Duodenal mucosa (tissue), 2 donors: ENCODE results near the gene SHBG.
"Not testable (repeated sequence)": the region's sequence is repeated elsewhere in the genome, so short reads cannot be mapped to it uniquely, and the experiment has no call there.

Source experiments
- H3K27ac ChIP-seq: one replicate; pipeline ENCODE4 v1.7.0; 2013; ENCODE audit warnings: low read depth, low read length
- H3K27me3 ChIP-seq, 2 donors: one replicate each; pipeline ENCODE4 v1.7.0; 2013; ENCODE audit warnings: low read length in 2 of 2, control low read depth in 1 of 2; ENCODE audit not compliant: insufficient read depth in 2 of 2, control insufficient read depth in 1 of 2
- H3K36me3 ChIP-seq, 2 donors: one replicate each; pipeline ENCODE4 v1.7.0; 2013; ENCODE audit warnings: low read length in 2 of 2, control low read depth in 1 of 2; ENCODE audit not compliant: insufficient read depth in 2 of 2, control insufficient read depth in 1 of 2
- H3K4me1 ChIP-seq, 2 donors: one replicate each; pipeline ENCODE4 v1.7.0; 2013; ENCODE audit warnings: low read length in 2 of 2, control low read depth in 1 of 2; ENCODE audit not compliant: insufficient read depth in 2 of 2, control insufficient read depth in 1 of 2
- H3K4me3 ChIP-seq, 2 donors: one replicate each; pipeline ENCODE4 v1.7.0; 2013; ENCODE audit warnings: low read length in 2 of 2, low read depth in 1 of 2
- H3K9ac ChIP-seq, 2 donors: one replicate each; pipeline ENCODE4 v1.7.0; 2013; ENCODE audit warnings: low read length in 2 of 2, low read depth in 1 of 2
- H3K9me3 ChIP-seq, 2 donors: one replicate each; pipeline ENCODE4 v1.7.0; 2013; ENCODE audit warnings: low read length in 2 of 2, control low read depth in 1 of 2; ENCODE audit not compliant: control insufficient read depth in 1 of 2

Gene SHBG

DNA sequence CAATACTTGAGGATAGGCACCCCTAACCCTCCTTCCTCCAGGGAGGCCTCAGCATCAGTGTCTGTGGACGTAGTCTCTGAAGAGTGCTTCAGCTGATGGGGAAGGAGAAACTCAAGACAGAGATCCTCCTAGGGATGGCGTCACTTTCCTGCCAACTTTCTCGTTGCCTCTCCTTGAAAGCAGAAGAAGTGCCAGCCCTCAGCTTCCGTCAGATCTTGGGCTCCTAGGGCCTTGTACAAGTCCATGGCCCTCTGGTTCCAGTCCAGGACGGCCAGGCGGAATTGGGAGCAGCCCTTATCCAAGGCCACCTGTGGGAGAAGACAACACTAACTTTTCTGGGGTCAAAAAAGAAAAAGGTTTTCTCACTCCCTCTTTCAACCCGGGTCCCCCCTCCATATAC lies 3.6 kb upstream of the SHBG start:
- peaks cover 0 to 5% of the 10 kb centered on the region in 2 donors for H3K36me3 ChIP-seq
- peak overlapping the region; percentile 88 to 92 for H3K4me3 ChIP-seq
- peak overlapping the region; percentile 91 to 96 for H3K9ac ChIP-seq
- H3K4me1 ChIP-seq = peaks cover 20 to 22% of the 10 kb centered on the region in 2 donors
- peak overlapping the region; percentile 3 for H3K27ac ChIP-seq
- H3K9me3 ChIP-seq = no peaks in the 10 kb centered on the region
- no peaks in the 10 kb centered on the region for H3K27me3 ChIP-seq

DNA sequence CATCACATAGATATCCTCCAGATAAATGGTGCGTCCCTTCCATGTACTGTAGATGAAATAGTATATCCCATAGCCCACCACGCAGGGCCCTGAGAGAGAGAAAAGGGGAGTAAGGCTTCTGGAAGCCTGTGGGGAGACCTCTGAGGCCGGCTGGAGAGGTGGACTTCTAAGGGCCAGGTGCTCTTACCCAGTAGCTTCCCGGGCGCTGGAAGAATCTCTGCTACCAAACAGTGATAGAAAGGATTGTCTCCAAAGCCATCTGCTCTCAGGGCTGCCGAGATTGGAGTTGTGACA lies 3.0 kb upstream of the SHBG start:
- Histone ChIP-seq H3K9me3 (no peaks in the 10 kb centered on the region), H3K27me3 (no peaks in the 10 kb centered on the region), H3K27ac (peak overlapping the region; percentile 93), H3K9ac (peak overlapping the region; percentile 91 to 96), H3K4me3 (peak overlapping the region; percentile 88 to 92), H3K36me3 (peaks cover 0 to 5% of the 10 kb centered on the region in 2 donors), H3K4me1 (peaks cover 26 to 28% of the 10 kb centered on the region in 2 donors)

DNA sequence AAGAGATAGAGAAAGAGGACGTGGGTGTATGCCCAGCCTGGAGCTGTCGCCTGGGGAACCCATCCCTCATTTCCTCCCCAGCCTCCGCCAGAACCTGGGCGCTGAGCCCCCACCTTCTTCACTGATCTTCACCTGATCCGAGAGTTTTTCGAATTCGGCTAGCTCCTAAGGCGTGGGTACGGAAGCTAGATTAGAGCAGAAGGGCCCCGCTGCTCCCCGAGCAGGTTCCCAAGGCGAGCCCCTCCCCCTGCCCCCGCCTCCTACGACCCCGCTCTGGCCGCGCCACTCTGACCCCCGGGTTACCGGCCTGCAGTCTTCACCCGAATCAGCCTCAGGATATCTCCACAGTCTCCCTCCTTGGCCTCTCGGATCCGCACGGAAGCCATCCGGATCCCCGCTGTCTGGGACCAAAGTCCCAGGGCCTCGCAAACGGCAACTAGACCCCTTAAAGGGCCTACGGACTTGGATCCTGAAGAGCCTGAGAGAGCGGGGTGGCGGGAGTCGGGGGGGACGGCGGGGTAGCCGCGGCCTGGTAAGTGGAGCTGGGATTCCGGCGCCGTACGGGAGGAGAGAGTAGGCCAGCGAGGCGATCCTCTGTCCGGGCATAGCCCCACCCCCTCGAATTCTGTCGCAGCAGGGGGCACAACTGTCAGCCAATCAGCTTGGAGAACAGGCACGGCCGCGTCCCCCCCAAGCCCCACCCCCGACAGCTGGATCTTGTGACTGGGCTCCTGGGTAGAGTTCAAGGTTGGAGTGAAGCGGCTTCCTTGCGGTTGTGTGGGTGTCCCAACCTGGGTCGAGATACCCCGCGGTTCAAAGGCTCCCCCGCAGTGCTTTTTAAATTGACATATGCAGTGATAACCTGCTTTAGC lies 2.4 kb upstream of the SHBG start, which contains the start of gene SAT2:
SAT2 (minus strand) TSS at position 572 of the 872 bp plus-strand sequence; CDS start at position 386, 186 bp downstream.
- Histone ChIP-seq H3K36me3 (peaks cover 0 to 5% of the 10 kb centered on the region in 2 donors), H3K9ac (peak within 1 kb of the TSS; percentile 91 to 96), H3K4me3 (peak within 1 kb of the TSS; percentile 88 to 92), H3K27me3 (no peaks in the 10 kb centered on the region), H3K27ac (peak within 1 kb of the TSS; percentile 93), H3K4me1 (peaks cover 28 to 31% of the 10 kb centered on the region in 2 donors), H3K9me3 (no peaks in the 10 kb centered on the region)

DNA sequence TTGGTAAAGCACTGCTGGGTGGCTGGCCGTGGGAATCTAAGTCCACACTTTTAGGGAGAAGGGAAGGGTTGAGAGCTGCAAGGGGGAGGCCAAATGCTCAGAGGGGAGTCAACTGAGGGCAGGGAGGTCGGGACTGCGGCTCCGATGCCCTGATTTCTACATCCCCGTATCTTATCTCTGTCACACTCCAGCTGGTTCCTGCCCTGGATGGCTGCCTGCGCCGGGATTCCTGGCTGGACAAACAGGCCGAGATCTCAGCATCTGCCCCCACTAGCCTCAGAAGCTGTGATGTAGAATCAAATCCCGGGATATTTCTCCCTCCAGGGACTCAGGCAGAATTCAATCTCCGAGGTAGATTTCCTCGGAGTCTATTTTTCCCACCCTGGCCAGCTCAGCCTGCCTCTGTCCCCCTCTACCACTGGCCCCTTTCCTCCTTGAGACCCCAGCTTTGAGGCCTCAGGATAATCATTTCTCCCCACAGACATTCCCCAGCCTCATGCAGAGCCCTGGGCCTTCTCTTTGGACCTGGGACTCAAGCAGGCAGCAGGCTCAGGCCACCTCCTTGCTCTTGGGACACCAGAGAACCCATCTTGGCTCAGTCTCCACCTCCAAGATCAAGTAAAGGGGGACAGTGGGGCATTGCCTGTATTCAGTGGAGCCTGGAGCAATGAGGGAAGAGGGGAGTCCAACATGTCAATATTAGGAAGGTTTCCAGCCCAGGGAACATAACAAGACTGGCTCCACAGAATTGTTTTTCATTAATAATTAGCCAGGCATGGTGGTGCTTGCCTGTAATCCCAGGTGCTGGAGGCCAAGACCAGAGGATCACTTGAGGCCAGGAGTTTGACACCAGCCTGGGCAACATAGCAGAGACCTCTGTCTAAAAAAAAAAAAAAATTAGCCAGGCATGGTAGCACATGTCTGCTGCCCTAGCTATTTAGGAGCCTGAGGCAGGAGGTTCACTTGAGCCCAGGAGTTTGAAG lies 1.8 kb downstream of the SHBG start:
- Histone ChIP-seq H3K4me1 (peaks cover 21 to 26% of the 10 kb centered on the region in 2 donors), H3K4me3 (no peak overlapping the region), H3K27me3 (no peaks in the 10 kb centered on the region), H3K9me3 (no peaks in the 10 kb centered on the region), H3K36me3 (no peaks in the 10 kb centered on the region), H3K9ac (no peak overlapping the region), H3K27ac (no peak overlapping the region)

DNA sequence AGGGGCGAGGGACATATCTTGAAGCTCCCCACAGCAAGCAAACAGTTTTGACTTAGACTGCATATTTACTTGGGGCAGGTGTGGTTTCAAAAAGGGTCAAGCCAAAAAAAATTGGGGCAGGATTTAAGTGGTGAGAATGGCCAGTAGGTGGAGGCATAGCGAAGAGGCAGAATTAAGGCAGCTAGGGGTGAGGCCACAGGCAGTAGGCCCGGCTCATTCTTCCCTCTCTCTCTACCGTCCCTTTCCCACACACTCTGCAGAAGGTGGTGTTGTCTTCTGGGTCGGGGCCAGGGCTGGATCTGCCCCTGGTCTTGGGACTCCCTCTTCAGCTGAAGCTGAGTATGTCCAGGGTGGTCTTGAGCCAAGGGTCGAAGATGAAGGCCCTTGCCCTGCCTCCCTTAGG lies 2.6 kb downstream of the SHBG start:
- H3K9ac ChIP-seq = no peak overlapping the region
- H3K36me3 ChIP-seq = no peaks in the 10 kb centered on the region
- no peak overlapping the region for H3K27ac ChIP-seq
- no peak overlapping the region for H3K4me3 ChIP-seq
- peaks cover 19 to 23% of the 10 kb centered on the region in 2 donors for H3K4me1 ChIP-seq
- H3K9me3 ChIP-seq = no peaks in the 10 kb centered on the region
- H3K27me3 ChIP-seq = no peaks in the 10 kb centered on the region

DNA sequence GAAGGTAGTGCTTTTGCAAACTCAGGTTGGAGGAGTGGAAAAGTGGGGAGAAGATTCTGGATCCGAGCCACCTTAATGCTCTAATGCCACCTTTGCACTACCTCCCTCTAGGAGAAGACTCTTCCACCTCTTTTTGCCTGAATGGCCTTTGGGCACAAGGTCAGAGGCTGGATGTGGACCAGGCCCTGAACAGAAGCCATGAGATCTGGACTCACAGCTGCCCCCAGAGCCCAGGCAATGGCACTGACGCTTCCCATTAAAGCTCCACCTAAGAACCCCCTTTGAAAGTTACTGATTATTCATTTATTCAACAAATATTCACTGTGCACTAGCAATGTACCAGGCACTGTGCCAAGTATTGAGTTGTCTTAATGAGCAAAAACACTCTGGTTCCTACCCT lies 3.2 kb downstream of the SHBG start:
- H3K36me3 ChIP-seq = no peaks in the 10 kb centered on the region
- no peaks in the 10 kb centered on the region for H3K9me3 ChIP-seq
- H3K27ac ChIP-seq = no peak overlapping the region

DNA sequence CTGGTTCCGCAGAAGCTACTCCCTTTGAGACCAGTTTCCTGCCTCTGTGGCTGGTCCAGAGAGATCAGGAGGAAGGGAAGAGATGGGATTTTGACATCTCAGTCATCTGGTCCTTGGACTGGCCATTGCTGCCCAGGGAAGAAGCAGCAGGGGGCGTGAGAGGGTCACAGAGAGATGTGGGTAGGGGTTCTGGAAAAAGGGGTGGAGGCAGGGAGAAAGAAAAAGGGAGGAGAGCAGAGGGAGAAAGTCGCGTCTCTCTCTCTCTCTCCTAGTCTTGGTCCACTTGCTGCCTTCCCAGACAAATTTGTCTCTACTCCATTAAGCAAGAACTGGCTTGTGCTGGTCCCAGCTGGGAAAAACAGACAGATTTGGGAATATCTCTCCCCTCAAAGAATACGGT lies 4.4 kb downstream of the SHBG start:
- Histone ChIP-seq H3K9ac (no peak overlapping the region), H3K9me3 (no peaks in the 10 kb centered on the region), H3K27ac (no peak overlapping the region), H3K27me3 (no peaks in the 10 kb centered on the region), H3K4me3 (no peak overlapping the region), H3K36me3 (no peaks in the 10 kb centered on the region), H3K4me1 (peaks cover 19 to 23% of the 10 kb centered on the region in 2 donors)

More for the DNA sequence above, 3.2 kb downstream of the SHBG start:
- Histone ChIP-seq H3K27me3 (no peaks in the 10 kb centered on the region), H3K4me3 (no peak overlapping the region), H3K9ac (no peak overlapping the region), H3K4me1 (peaks cover 19 to 23% of the 10 kb centered on the region in 2 donors)

DNA sequence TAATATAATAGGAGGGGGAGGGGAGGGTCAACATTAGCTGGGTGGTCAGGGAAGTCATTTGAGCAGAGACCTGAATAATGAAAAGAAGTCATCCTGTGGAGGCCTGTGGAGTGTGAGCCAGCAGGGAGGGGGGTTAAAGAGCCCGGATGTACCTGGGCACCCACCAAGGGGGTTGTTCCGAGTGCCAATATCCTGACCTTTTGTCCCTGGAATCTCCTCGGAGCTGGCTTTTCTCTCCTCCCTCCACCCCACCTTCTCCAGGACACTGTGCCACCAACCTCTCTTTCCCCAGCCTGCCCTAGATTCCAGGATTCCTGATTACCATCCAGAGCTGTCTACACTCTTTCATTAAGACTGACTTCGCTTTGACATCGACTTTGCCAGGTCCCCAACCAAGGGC lies 6.2 kb downstream of the SHBG start:
- H3K36me3 ChIP-seq = no peaks in the 10 kb centered on the region
- no peaks in the 10 kb centered on the region for H3K27me3 ChIP-seq
- H3K4me3 ChIP-seq = no peak overlapping the region
- no peaks in the 10 kb centered on the region for H3K9me3 ChIP-seq
- H3K27ac ChIP-seq = no peak overlapping the region
- no peak overlapping the region for H3K9ac ChIP-seq
- H3K4me1 ChIP-seq = peaks cover 7 to 14% of the 10 kb centered on the region in 2 donors

DNA sequence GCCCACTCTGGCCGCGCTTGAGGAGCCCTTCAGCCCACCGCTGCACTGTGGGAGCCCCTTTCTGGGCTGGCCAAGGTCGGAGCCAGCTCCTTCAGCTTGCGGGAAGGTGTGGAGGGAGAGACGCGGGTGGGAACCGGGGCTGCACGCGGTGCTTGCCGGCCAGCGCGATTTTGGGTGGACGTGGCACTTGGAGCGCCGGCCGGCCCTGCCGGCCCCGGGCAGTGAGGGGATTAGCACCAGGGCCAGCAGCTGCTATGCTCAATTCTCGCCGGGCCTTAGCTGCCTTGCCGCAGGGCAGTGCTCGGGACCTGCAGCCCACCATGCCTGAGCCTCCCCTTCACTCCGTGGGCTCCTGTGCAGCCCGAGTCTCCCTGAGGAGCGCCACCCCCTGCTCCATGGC lies 10.8 kb downstream of the SHBG start:
- H3K36me3 ChIP-seq = no peaks in the 10 kb centered on the region
- H3K9ac ChIP-seq = no peak overlapping the region
- no peak overlapping the region for H3K27ac ChIP-seq
- H3K9me3 ChIP-seq = no peaks in the 10 kb centered on the region
- H3K27me3 ChIP-seq = no peaks in the 10 kb centered on the region
- H3K4me3 ChIP-seq = no peak overlapping the region
- no peaks in the 10 kb centered on the region for H3K4me1 ChIP-seq

DNA sequence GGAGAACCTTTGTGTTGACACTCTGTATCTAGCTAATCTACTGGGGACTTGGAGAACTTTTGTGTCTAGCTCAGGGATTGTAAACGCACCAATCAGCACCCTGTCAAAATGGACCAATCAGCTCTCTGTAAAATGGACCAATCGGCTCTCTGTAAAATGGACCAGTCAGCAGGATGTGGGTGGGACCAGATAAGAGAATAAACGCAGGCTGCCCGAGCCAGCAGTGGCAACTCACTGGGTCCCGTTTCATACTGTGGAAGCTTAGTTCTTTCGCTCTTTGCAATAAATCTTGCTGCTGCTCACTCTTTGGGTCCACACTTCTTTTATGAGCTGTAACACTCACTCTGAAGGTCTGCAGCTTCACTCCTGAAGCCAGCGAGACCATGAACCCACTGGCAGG lies 11.7 kb downstream of the SHBG start:
- H3K4me1 ChIP-seq, H3K27me3 ChIP-seq, H3K4me3 ChIP-seq, H3K9me3 ChIP-seq, H3K27ac ChIP-seq, H3K36me3 ChIP-seq, H3K9ac ChIP-seq: not testable (repeated sequence)
